Effector memory CD4-positive, alpha-beta T cell (primary cell): ENCODE measurements around the gene NPHP3.
"Not testable (repeated sequence)": the region's sequence is repeated elsewhere in the genome, so short reads cannot be mapped to it uniquely, and the experiment has no call there.

Experiments used
- DNase-seq, 3 donors: peaks; one replicate each; pipeline ENCODE4 v3.0.0-alpha.2; 2020
- H3K27ac ChIP-seq: 2 replicates; pipeline ENCODE4 v1.7.0; 2013; ENCODE audit warnings: mild to moderate bottlenecking, low read length, moderate library complexity; ENCODE audit not compliant: insufficient read depth, poor library complexity, severe bottlenecking
- H3K27me3 ChIP-seq: replicated peaks from 2 replicates; pipeline ENCODE4 v1.7.0; 2013; ENCODE audit warnings: mild to moderate bottlenecking, low read length; ENCODE audit not compliant: insufficient read depth, control insufficient read depth, poor library complexity, severe bottlenecking
- H3K36me3 ChIP-seq: 2 replicates; pipeline ENCODE4 v1.7.0; 2013; ENCODE audit warnings: mild to moderate bottlenecking, low read length, moderate library complexity; ENCODE audit not compliant: control insufficient read depth, insufficient read depth
- H3K4me1 ChIP-seq: 2 replicates; pipeline ENCODE4 v1.7.0; 2013; ENCODE audit warnings: low read length, mild to moderate bottlenecking; ENCODE audit not compliant: control insufficient read depth, insufficient read depth, poor library complexity, severe bottlenecking
- H3K4me3 ChIP-seq: 2 replicates; pipeline ENCODE4 v1.7.0; 2013; ENCODE audit warnings: low read length, low read depth, mild to moderate bottlenecking; ENCODE audit not compliant: insufficient read depth, poor library complexity, severe bottlenecking
- H3K9me3 ChIP-seq: 2 replicates; pipeline ENCODE4 v1.7.0; 2013; ENCODE audit warnings: mild to moderate bottlenecking, low read length, moderate library complexity; ENCODE audit not compliant: control insufficient read depth

NPHP3 gene

DNA sequence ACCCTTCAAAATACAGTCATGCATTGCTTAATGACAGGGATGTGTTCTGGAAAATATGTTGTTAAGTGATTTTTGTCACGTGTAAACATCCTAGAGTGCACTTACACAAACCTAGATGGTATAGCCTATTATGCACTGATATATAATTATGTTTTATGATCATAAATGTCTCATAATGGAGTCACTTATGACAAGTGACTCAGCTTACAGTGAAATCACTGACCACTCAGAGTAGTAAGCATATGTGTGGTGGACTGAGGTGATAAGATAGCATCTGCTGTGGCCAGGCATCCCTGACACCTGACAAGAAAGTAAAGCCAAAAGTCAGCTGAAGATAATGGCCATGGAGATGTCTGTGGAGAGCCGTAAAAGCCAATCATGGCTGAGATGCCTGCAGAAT lies 68.0 kb downstream of the NPHP3 start:
- no peak overlapping the region for H3K27ac ChIP-seq
- no peaks in the 10 kb centered on the region for H3K4me1 ChIP-seq
- no peak for DNase-seq
- H3K27me3 ChIP-seq = no peaks in the 10 kb centered on the region
- no peaks in the 10 kb centered on the region for H3K36me3 ChIP-seq
- no peaks in the 10 kb centered on the region for H3K9me3 ChIP-seq
- H3K4me3 ChIP-seq = no peak overlapping the region

DNA sequence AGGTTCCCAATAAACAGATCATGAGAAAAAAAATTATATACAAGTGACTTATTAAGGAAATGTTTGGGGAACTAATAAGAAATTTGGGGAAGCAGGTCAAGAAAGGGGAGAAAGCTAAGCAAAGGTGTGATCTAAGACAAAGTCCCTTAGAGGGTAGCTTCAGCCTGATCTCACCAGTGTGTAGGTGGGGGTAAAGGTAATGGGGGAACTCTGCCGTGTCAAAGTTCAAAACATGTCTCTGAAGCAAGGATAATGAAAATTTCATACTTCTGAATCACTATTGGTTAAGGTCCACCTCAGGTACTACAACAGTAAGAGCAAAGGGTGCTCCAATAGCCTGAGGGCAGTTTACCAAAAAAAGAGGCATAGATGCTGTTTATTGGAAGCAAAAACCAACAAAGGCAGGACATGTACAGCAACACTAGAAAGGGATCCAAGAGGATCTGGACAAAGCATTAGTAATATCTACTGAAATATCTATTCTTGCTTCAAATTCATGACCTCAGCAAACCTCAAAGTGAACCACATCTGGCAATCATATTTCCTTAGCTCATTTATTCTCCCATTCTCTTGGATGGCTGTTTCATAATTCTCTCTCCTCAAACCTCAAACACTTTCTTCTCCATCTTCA lies 69.5 kb downstream of the NPHP3 start:
- H3K27ac ChIP-seq = no peak overlapping the region
- DNase-seq = no peak
- no peaks in the 10 kb centered on the region for H3K4me1 ChIP-seq
- no peaks in the 10 kb centered on the region for H3K36me3 ChIP-seq
- no peaks in the 10 kb centered on the region for H3K9me3 ChIP-seq
- H3K27me3 ChIP-seq = no peaks in the 10 kb centered on the region
- H3K4me3 ChIP-seq = no peak overlapping the region

DNA sequence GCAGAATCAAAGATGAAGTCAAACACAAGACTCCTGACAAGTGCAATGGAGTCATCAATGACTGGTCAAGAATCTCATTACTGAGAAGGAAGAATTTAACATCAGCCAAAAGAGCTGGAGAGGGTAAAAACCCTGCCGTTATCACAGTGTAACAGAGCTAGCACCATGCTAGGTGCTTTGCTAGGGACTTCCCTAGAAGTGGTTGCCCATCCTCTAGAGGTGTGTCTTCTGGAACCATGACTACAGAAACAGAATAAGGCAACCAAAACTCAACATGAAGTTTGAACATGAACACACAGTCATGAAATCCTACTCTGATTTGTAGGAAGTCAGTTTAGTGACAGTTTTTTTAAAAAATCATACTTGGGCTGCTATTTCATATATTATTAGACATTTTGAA lies 72.1 kb downstream of the NPHP3 start:
- no peaks in the 10 kb centered on the region for H3K9me3 ChIP-seq
- H3K27ac ChIP-seq = no peak overlapping the region
- no peaks in the 10 kb centered on the region for H3K36me3 ChIP-seq
- no peak overlapping the region for H3K4me3 ChIP-seq
- no peaks in the 10 kb centered on the region for H3K27me3 ChIP-seq
- DNase-seq = no peak
- no peaks in the 10 kb centered on the region for H3K4me1 ChIP-seq

DNA sequence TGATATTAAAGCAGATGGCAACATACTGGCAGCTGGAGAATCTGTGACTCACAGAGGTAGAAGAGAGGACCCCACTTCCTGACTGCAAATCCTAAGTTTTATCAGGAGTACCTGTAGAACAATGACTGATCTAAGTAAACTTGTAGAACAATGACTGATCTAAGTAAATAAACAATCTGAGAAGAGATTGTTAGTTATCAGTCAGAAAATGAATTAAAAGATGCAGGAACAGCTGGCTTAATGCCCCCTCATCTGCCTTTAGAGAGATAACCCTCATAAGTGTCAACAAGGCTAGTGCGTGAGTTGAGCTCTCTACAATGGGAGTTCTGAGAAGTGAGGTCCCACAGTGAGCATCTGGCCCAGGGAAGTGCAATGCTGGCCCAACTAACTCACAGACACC lies 77.2 kb downstream of the NPHP3 start:
- Histone ChIP-seq H3K4me1 (no peaks in the 10 kb centered on the region), H3K36me3 (peaks cover 8% of the 10 kb centered on the region), H3K27ac (no peak overlapping the region), H3K4me3 (no peak overlapping the region), H3K27me3 (no peaks in the 10 kb centered on the region), H3K9me3 (no peaks in the 10 kb centered on the region)
- DNase-seq = no peak

DNA sequence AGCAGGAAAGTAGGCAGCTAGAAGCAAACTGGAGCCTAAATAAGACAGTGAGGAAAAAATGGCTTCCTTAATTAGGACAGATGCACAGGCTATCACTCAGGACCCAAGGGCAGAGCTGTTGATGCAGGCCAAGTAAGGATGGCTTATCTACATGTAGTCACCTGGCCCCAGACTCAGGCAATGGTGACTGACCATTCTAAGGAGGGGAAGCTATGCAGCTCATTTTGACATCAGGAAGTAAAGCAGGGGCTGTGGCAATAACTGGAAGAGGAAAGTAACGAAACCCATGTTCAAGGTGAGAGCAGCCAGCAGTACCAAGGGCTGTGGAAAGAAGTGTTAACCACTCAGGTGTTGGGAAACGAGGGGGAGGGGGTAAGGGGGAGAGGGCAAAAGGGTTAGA lies 78.8 kb downstream of the NPHP3 start:
- H3K4me1 ChIP-seq = no peaks in the 10 kb centered on the region
- peaks cover 10% of the 10 kb centered on the region for H3K36me3 ChIP-seq
- no peaks in the 10 kb centered on the region for H3K9me3 ChIP-seq
- no peak for DNase-seq
- H3K27me3 ChIP-seq = no peaks in the 10 kb centered on the region
- H3K27ac ChIP-seq = no peak overlapping the region
- no peak overlapping the region for H3K4me3 ChIP-seq

DNA sequence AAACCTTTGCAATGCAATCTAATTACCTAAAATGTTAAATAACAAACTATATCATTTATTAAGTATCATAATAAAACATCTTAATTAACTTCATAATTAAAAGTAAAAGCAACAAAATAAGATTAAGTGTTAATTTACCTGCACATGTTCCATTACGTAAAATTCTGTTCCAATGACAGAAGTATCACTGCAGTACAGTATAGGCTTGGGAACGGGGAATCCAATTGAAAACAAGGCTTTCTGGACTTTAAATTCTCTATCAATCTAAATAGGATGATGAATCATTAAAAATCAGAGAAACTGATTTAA lies 79.7 kb downstream of the NPHP3 start:
- no peaks in the 10 kb centered on the region for H3K9me3 ChIP-seq
- peaks cover 18% of the 10 kb centered on the region for H3K36me3 ChIP-seq
- no peak for DNase-seq
- H3K27me3 ChIP-seq = no peaks in the 10 kb centered on the region
- H3K27ac ChIP-seq = no peak overlapping the region
- H3K4me1 ChIP-seq = no peaks in the 10 kb centered on the region
- no peak overlapping the region for H3K4me3 ChIP-seq

DNA sequence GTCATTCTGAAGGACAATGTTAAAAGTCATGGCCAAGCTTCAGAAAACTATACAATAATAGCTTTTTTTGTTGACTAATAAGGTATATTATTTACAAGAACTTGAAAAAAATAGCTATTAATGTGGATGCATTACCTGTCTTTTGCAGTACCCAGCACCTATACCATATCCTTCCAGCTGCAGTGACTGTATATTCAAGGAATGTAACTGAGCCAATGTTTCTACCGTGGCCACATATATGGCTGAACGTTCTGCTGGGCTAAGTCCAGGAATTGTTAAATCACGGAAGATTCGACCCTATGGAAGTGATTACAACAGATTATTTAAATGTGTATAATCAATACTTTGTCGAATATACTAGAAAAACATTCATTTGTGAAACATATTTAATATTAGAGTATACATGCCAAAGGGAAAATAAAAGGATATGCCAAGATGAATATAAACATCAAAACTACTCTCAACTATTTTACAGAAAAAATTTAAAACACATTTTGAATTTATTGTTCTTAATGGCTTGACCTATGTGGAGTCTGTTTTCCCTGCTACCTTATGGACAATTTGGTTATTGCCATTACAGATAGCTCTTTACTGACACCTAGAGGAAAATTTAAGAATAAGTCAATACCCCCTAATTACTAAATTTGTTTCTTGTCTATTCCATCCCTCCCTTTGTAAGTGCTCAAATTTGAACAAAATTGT lies 80.2 kb downstream of the NPHP3 start:
- Histone ChIP-seq H3K36me3 (peaks cover 18% of the 10 kb centered on the region), H3K4me1 (no peaks in the 10 kb centered on the region), H3K27me3 (no peaks in the 10 kb centered on the region), H3K9me3 (no peaks in the 10 kb centered on the region), H3K4me3 (no peak overlapping the region), H3K27ac (no peak overlapping the region)
- no peak for DNase-seq

DNA sequence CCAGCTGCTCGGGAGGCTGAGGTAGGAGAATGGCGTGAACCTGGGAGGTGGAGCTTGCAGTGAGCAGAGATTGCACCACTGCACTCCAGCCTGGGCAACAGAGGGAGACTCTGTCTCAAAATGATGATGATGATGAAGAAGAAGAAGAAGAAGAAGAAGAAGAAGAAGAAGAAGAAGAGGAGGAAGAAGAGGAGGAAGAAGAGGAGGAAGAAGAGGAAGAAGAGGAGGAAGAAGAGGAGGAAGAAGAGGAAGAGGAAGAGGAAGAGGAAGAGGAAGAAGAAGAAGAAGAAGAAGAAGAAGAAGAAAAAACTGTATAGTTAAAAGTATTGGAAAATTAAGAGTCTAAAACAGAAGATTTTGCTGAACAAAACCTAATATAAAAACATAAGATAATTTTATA lies 80.8 kb downstream of the NPHP3 start:
- H3K4me3 ChIP-seq, H3K27me3 ChIP-seq, H3K27ac ChIP-seq, DNase-seq, H3K4me1 ChIP-seq, H3K9me3 ChIP-seq: not testable (repeated sequence)
- peaks cover 18% of the 10 kb centered on the region for H3K36me3 ChIP-seq

DNA sequence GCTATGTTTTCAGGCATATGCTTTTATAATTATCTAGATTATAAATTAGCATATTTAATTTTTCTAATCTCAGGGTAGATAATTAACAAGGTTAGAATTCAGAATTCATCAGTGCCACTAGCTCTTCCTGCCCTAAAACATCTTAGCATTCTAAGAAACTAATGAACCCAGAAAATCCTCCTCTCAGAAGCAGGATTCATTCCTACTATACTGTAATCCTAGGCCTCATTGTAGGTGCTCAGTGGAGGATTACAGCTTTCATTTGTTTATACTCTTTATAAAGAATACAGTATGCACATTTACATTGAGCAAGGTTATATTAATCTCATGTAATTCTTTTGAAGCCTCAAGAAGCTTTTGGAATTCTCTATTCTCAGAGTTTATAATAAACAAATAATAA lies 83.5 kb downstream of the NPHP3 start:
- DNase-seq = no peak
- Histone ChIP-seq H3K27me3 (no peaks in the 10 kb centered on the region), H3K36me3 (peaks cover 18% of the 10 kb centered on the region), H3K4me3 (no peak overlapping the region), H3K9me3 (no peaks in the 10 kb centered on the region), H3K27ac (no peak overlapping the region), H3K4me1 (no peaks in the 10 kb centered on the region)

DNA sequence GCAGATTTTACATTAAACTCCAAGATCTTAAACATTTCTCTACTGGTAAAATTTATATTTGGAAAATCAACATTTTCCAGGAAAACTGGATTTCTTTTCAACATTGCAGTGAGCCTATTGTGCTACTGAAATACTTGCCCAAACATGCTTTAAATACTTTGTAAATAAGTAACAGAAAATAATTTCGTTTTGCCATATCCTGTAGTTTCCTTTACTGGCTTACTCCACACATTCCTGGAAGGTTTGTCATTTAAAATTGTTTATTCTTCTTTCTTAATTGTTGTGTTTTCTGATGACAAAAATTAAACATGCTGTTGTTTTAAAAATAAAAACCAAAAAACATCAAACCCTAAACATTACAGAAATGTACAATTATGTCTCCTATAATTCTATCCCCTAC lies 84.6 kb downstream of the NPHP3 start:
- H3K9me3 ChIP-seq = no peaks in the 10 kb centered on the region
- no peak for DNase-seq
- no peak overlapping the region for H3K27ac ChIP-seq
- H3K4me3 ChIP-seq = no peak overlapping the region
- H3K36me3 ChIP-seq = peaks cover 18% of the 10 kb centered on the region
- no peaks in the 10 kb centered on the region for H3K27me3 ChIP-seq
- H3K4me1 ChIP-seq = no peaks in the 10 kb centered on the region
